Common myeloid progenitor, CD34-positive (primary cell): ENCODE results near the gene ZIK1.

Source experiments
- CTCF ChIA-PET: fragments of 350-600 bp; sonication (Branson Sonifier 250); formaldehyde crosslinking; loops from one replicate; lab custom pipeline; 2021; ENCODE audit warnings: antibody characterized with exemption; lab: Charles Lee
- POLR2A ChIA-PET: fragments of 350-600 bp; sonication (Branson Sonifier 250); formaldehyde crosslinking; loops from one replicate; lab custom pipeline; 2021; ENCODE audit warnings: antibody characterized with exemption; lab: Charles Lee
- DNase-seq, 3 donors: peaks; one replicate each; pipeline versions ENCODE4 v3.0.0 to v3.0.0-alpha.2; 2013
- H3K27ac ChIP-seq, 2 experiments: 1 replicate in 1 of 2; 2 replicates in 1 of 2; pipeline ENCODE4 v1.7.0; 2013; ENCODE audit warnings: inconsistent platforms in 2 of 2, low read length in 2 of 2, mild to moderate bottlenecking in 2 of 2, low read depth in 1 of 2, moderate library complexity in 1 of 2; ENCODE audit not compliant: severe bottlenecking in 2 of 2, insufficient read depth in 1 of 2, poor library complexity in 1 of 2
- H3K27me3 ChIP-seq, 5 experiments: replicated peaks in 2 of 5; 1 replicate in 3 of 5; 2 replicates in 2 of 5; pipeline versions ENCODE4 v1.6.1 to v1.7.0; 2013; ENCODE audit warnings: low read length in 4 of 5, mild to moderate bottlenecking in 2 of 5, moderate library complexity in 2 of 5, inconsistent platforms in 1 of 5; ENCODE audit not compliant: insufficient read depth in 5 of 5, control insufficient read depth in 4 of 5
- H3K36me3 ChIP-seq, 4 experiments: 1 replicate in 2 of 4; 2 replicates in 2 of 4; pipeline versions ENCODE4 v1.6.1 to v1.7.0; 2013; ENCODE audit warnings: low read length in 3 of 4, control low read depth in 1 of 4, mild to moderate bottlenecking in 1 of 4; ENCODE audit not compliant: control insufficient read depth in 4 of 4, insufficient read depth in 4 of 4
- H3K4me1 ChIP-seq, 4 experiments: 1 replicate in 3 of 4; 2 replicates in 1 of 4; pipeline versions ENCODE4 v1.6.1 to v1.7.1; 2013; ENCODE audit warnings: low read length in 3 of 4, mild to moderate bottlenecking in 3 of 4, control low read depth in 1 of 4, inconsistent platforms in 1 of 4, moderate library complexity in 1 of 4; ENCODE audit not compliant: control insufficient read depth in 4 of 4, insufficient read depth in 4 of 4; ENCODE audit errors: control extremely low read depth in 1 of 4
- H3K4me3 ChIP-seq, 7 experiments: 1 replicate in 4 of 7; 2 replicates in 3 of 7; pipeline versions ENCODE4 v1.5.1 to v1.7.0; 2013; ENCODE audit warnings: mild to moderate bottlenecking in 7 of 7, low read length in 6 of 7, moderate library complexity in 6 of 7, inconsistent platforms in 2 of 7, low read depth in 2 of 7, control low read depth in 1 of 7; ENCODE audit not compliant: insufficient read depth in 4 of 7, control insufficient read depth in 1 of 7; ENCODE audit errors: extremely low read depth in 1 of 7
- H3K9me3 ChIP-seq, 5 experiments: 1 replicate in 4 of 5; 2 replicates in 1 of 5; pipeline versions ENCODE4 v1.6.1 to v1.7.1; 2013; ENCODE audit warnings: low read length in 4 of 5, mild to moderate bottlenecking in 2 of 5, inconsistent platforms in 1 of 5, low read depth in 1 of 5, moderate library complexity in 1 of 5; ENCODE audit not compliant: control insufficient read depth in 4 of 5, insufficient read depth in 2 of 5; ENCODE audit errors: control extremely low read depth in 1 of 5
- WGBS: methylation state at CpG from one replicate; pipeline ENCODE4 v1.1.5; 2013; ENCODE audit not compliant: insufficient coverage; 5-methylcytosine and 5-hydroxymethylcytosine counted together

Gene ZIK1

GRCh38 chr19:57623091-57623490 lies 39.1 kb downstream of the ZIK1 start:
- ChIA-PET CTCF (no interaction called here), POLR2A (interaction anchor here (0.6 kb wide), 1 partner anchor 127 kb away, joined by 4 read pairs; no protein-coding TSS in a partner anchor)
- Histone ChIP-seq H3K4me3 (peak overlapping the region in 1 of 7 experiments; percentile 29), H3K36me3 (peaks cover 47 to 70% (median 63%) of the 10 kb centered on the region in 4 experiments), H3K9me3 (peaks cover 27 to 88% (median 69%) of the 10 kb centered on the region in 5 experiments), H3K27ac (no peak overlapping the region), H3K4me1 (no peaks in the 10 kb centered on the region), H3K27me3 (no peaks in the 10 kb centered on the region)
- no peak for DNase-seq

GRCh38 chr19:57632987-57633831 lies 49.3 kb downstream of the ZIK1 start, which contains the start of gene ZNF211:
TSS of gene ZNF211 (plus strand) at chr19:57633168. CDS start at chr19:57633347, 179 bp downstream.
- 1% methylated on average over 48 of the region's 59 CpGs for WGBS
- ChIA-PET CTCF (interaction anchor here (1.1 kb wide), 2 partner anchors 14 to 21 kb away, joined by 3 read pairs; no protein-coding TSS in a partner anchor), POLR2A (interaction anchor here (0.7 to 1.0 kb wide), 2 partner anchors 19 to 288 kb away, joined by 3 to 7 read pairs; partner anchors contain the start of gene ZNF134)
- DNase-seq = peak; percentile 92 to 97 (median 96)
- Histone ChIP-seq H3K4me3 (peak within 1 kb of the TSS; percentile 88 to 99 (median 95)), H3K9me3 (peaks cover 3 to 23% (median 11%) of the 10 kb centered on the region in 5 experiments), H3K27me3 (no peaks in the 10 kb centered on the region), H3K36me3 (peaks cover 16 to 38% (median 18%) of the 10 kb centered on the region in 4 experiments), H3K4me1 (peaks cover 0 to 12% (median 10%) of the 10 kb centered on the region in 4 experiments), H3K27ac (peak within 1 kb of the TSS; percentile 54 to 65)

- Histone ChIP-seq H3K4me3 (peak overlapping the region; percentile 88 to 99 (median 95)), H3K4me1 (peaks cover 0 to 12% (median 10%) of the 10 kb centered on the region in 4 experiments), H3K36me3 (peaks cover 16 to 44% (median 18%) of the 10 kb centered on the region in 4 experiments), H3K9me3 (peaks cover 3 to 28% (median 10%) of the 10 kb centered on the region in 5 experiments), H3K27ac (no peak overlapping the region), H3K27me3 (no peaks in the 10 kb centered on the region)
- CTCF ChIA-PET = no interaction called here
- WGBS = 78% methylated on average over 6 of the region's 6 CpGs
- POLR2A ChIA-PET = no interaction called here
- no peak for DNase-seq
Observed at GRCh38 chr19:57633832-57634131, 49.8 kb downstream of the ZIK1 start.

GRCh38 chr19:57637379-57637778 lies 53.4 kb downstream of the ZIK1 start:
- Histone ChIP-seq H3K4me1 (peaks cover 0 to 12% (median 10%) of the 10 kb centered on the region in 4 experiments), H3K27me3 (no peaks in the 10 kb centered on the region), H3K27ac (no peak overlapping the region), H3K9me3 (peaks cover 24 to 59% (median 36%) of the 10 kb centered on the region in 5 experiments), H3K4me3 (no peak overlapping the region), H3K36me3 (peaks cover 42 to 79% (median 50%) of the 10 kb centered on the region in 4 experiments)
- POLR2A ChIA-PET = no interaction called here
- WGBS = 100% methylated on average over 4 of the region's 4 CpGs
- CTCF ChIA-PET = interaction anchor here (0.6 to 1.0 kb wide), 2 partner anchors 21 to 85 kb away, joined by 3 read pairs; no protein-coding TSS in a partner anchor
- no peak for DNase-seq

GRCh38 chr19:57641715-57642234 lies 57.8 kb downstream of the ZIK1 start:
- Histone ChIP-seq H3K27me3 (no peaks in the 10 kb centered on the region), H3K27ac (no peak overlapping the region), H3K36me3 (peaks cover 31 to 66% (median 45%) of the 10 kb centered on the region in 4 experiments), H3K9me3 (peaks cover 16 to 61% (median 44%) of the 10 kb centered on the region in 5 experiments), H3K4me3 (peak overlapping the region in 2 of 7 experiments; percentile 31), H3K4me1 (no peaks in the 10 kb centered on the region)
- ChIA-PET POLR2A (no interaction called here), CTCF (no interaction called here)
- DNase-seq = no peak
- no CpG with 5 or more reads among the region's 4 CpGs for WGBS

- H3K4me1 ChIP-seq = no peaks in the 10 kb centered on the region
- H3K27ac ChIP-seq = no peak overlapping the region
- ChIA-PET POLR2A (no interaction called here), CTCF (no interaction called here)
- H3K36me3 ChIP-seq = peaks cover 28 to 58% (median 39%) of the 10 kb centered on the region in 4 experiments
- 100% methylated on average over 3 of the region's 4 CpGs for WGBS
- no peaks in the 10 kb centered on the region for H3K27me3 ChIP-seq
- H3K4me3 ChIP-seq = no peak overlapping the region
- peaks cover 16 to 57% (median 41%) of the 10 kb centered on the region in 5 experiments for H3K9me3 ChIP-seq
- no peak for DNase-seq
Observed at GRCh38 chr19:57642396-57643046, 58.6 kb downstream of the ZIK1 start.
